Mesothelial cell of epicardium (in vitro differentiated cells): ENCODE measurements around the gene HHIPL1. TPM values are rescaled to one million over a fixed set of nuclear protein-coding genes. Genes with fewer than 3 reads are reported as not detected.

ENCODE experiments used
- DNase-seq, 2 experiments: peaks; one replicate each; pipeline ENCODE4 v3.0.0; 2021; ENCODE audit warnings: low spot score in 2 of 2; ENCODE audit not compliant: unreplicated experiment in 2 of 2
- H3K27ac Mint-ChIP-seq: 2 replicates; pipeline ENCODE4 v1.8.0; 2021; ENCODE audit warnings: mixed read lengths
- H3K27me3 Mint-ChIP-seq: 2 replicates; pipeline ENCODE4 v1.8.0; 2021; ENCODE audit warnings: low read depth, mixed read lengths
- H3K36me3 Mint-ChIP-seq: 2 replicates; pipeline ENCODE4 v1.8.0; 2021; ENCODE audit warnings: mixed read lengths
- H3K4me1 Mint-ChIP-seq: 2 replicates; pipeline ENCODE4 v1.8.0; 2021; ENCODE audit warnings: mixed read lengths
- H3K4me3 Mint-ChIP-seq: 2 replicates; pipeline ENCODE4 v1.8.0; 2021; ENCODE audit warnings: mild to moderate bottlenecking, moderate library complexity, mixed read lengths
- H3K9me3 Mint-ChIP-seq: 2 replicates; pipeline ENCODE4 v1.8.0; 2021; ENCODE audit warnings: mixed read lengths
- CTCF ChIP-seq: fragments of 200-600 bp; sonication (generic); IDR thresholded peaks from one replicate; pipeline ENCODE4 v1.5.0; 2021; ENCODE audit warnings: antibody characterized with exemption; ENCODE audit not compliant: unreplicated experiment
- total RNA-seq: library from RNA; stranded (reverse); gene quantifications from 3 replicates; pipeline ENCODE4 v1.2.1, GENCODE V29; 2021

HHIPL1 gene
- total RNA-seq, 1 donor from 2014 or later = 4.4 TPM

GRCh38 chr14:99624024-99624423 lies 20.9 kb upstream of the HHIPL1 start:
- Mint-ChIP-seq H3K36me3 (no peaks in the 10 kb centered on the region), H3K4me1 (peaks cover 24% of the 10 kb centered on the region), H3K4me3 (no peak overlapping the region), H3K27me3 (no peaks in the 10 kb centered on the region), H3K9me3 (no peaks in the 10 kb centered on the region), H3K27ac (no peak overlapping the region)
- DNase-seq = no peak
- TF ChIP-seq CTCF = no peak

GRCh38 chr14:99624971-99625370 lies 20.0 kb upstream of the HHIPL1 start:
- H3K27me3 Mint-ChIP-seq = no peaks in the 10 kb centered on the region
- H3K27ac Mint-ChIP-seq = no peak overlapping the region
- TF ChIP-seq CTCF = no peak
- H3K4me1 Mint-ChIP-seq = peaks cover 22% of the 10 kb centered on the region
- H3K9me3 Mint-ChIP-seq = no peaks in the 10 kb centered on the region
- DNase-seq = no peak
- H3K4me3 Mint-ChIP-seq = no peak overlapping the region
- no peaks in the 10 kb centered on the region for H3K36me3 Mint-ChIP-seq

GRCh38 chr14:99625476-99625875 lies 19.5 kb upstream of the HHIPL1 start:
- Mint-ChIP-seq H3K27ac (no peak overlapping the region), H3K4me3 (no peak overlapping the region), H3K36me3 (no peaks in the 10 kb centered on the region), H3K9me3 (no peaks in the 10 kb centered on the region), H3K27me3 (no peaks in the 10 kb centered on the region), H3K4me1 (peaks cover 21% of the 10 kb centered on the region)
- no peak for TF ChIP-seq CTCF
- DNase-seq = no peak

GRCh38 chr14:99626041-99626648 lies 18.8 kb upstream of the HHIPL1 start:
- no peak overlapping the region for H3K4me3 Mint-ChIP-seq
- no peak overlapping the region for H3K27ac Mint-ChIP-seq
- TF ChIP-seq CTCF = no peak
- no peak for DNase-seq
- no peaks in the 10 kb centered on the region for H3K36me3 Mint-ChIP-seq
- peaks cover 21% of the 10 kb centered on the region for H3K4me1 Mint-ChIP-seq
- H3K9me3 Mint-ChIP-seq = no peaks in the 10 kb centered on the region
- H3K27me3 Mint-ChIP-seq = no peaks in the 10 kb centered on the region

- no peak overlapping the region for H3K4me3 Mint-ChIP-seq
- H3K9me3 Mint-ChIP-seq = no peaks in the 10 kb centered on the region
- no peaks in the 10 kb centered on the region for H3K27me3 Mint-ChIP-seq
- TF ChIP-seq CTCF = no peak
- peaks cover 20% of the 10 kb centered on the region for H3K4me1 Mint-ChIP-seq
- H3K27ac Mint-ChIP-seq = no peak overlapping the region
- no peak for DNase-seq
- H3K36me3 Mint-ChIP-seq = no peaks in the 10 kb centered on the region
Observed at GRCh38 chr14:99627100-99627499, 17.8 kb upstream of the HHIPL1 start.
